Gastrocnemius medialis (tissue), 4 donors: Measurements from ENCODE around the gene SYT1. TPM values are rescaled to one million over a fixed set of nuclear protein-coding genes. Genes with fewer than 3 reads are reported as not detected.

Source experiments
- ATAC-seq, 2 donors: fragments of 150-250 bp; one replicate each; pipeline ENCODE4 v1.9.1; 2016
- DNase-seq, 2 donors: peaks; one replicate each; pipeline ENCODE4 v3.0.0-alpha.2; 2019
- H3K27ac ChIP-seq, 4 donors: fragments of 200-600 bp; sonication (generic); 1 replicate in 1 of 4; 2 replicates in 3 of 4; pipeline ENCODE4 v1.5.1; 2016 to 2018; ENCODE audit warnings: mild to moderate bottlenecking in 2 of 4, moderate library complexity in 1 of 4
- H3K27me3 ChIP-seq, 3 donors: fragments of 200-600 bp; sonication (generic) in 2 of 3; 1 replicate in 1 of 3; 2 replicates in 2 of 3; pipeline versions ENCODE4 v1.5.1 to v1.6.0; 2016 to 2019; ENCODE audit warnings: mild to moderate bottlenecking in 1 of 3, moderate library complexity in 1 of 3
- H3K36me3 ChIP-seq, 2 donors: fragments of 200-600 bp; sonication (generic) in 1 of 2; one replicate each; pipeline ENCODE4 v1.5.1; 2017 to 2018
- H3K4me1 ChIP-seq, 2 donors: fragments of 200-600 bp; sonication (generic) in 1 of 2; one replicate each; pipeline ENCODE4 v1.5.1; 2016 to 2017; ENCODE audit warnings: mild to moderate bottlenecking in 2 of 2
- H3K4me3 ChIP-seq, 4 donors: fragments of 200-600 bp; sonication (generic) in 3 of 4; 1 replicate in 1 of 4; 2 replicates in 3 of 4; pipeline ENCODE4 v1.5.1; 2016 to 2019; ENCODE audit warnings: mild to moderate bottlenecking in 2 of 4
- H3K9me3 ChIP-seq, 3 donors: fragments of 200-600 bp; sonication (generic) in 2 of 3; 1 replicate in 1 of 3; 2 replicates in 2 of 3; pipeline ENCODE4 v1.5.1; 2016 to 2019
- CTCF ChIP-seq, 5 experiments: fragments of 450-650 bp in 3 of 5; fragments of 200-600 bp in 2 of 5; sonication (generic) in 2 of 5; IDR thresholded peaks in 4 of 5; conservative IDR thresholded peaks in 1 of 5; 1 replicate in 4 of 5; 2 replicates in 1 of 5; pipeline ENCODE4 v1.5.1; 2016 to 2019; ENCODE audit warnings: antibody characterized with exemption in 5 of 5, mild to moderate bottlenecking in 3 of 5, moderate library complexity in 3 of 5
- POLR2A ChIP-seq, 2 donors: fragments of 450-650 bp; IDR thresholded peaks; one replicate each; pipeline ENCODE4 v1.6.1; 2017; ENCODE audit warnings: antibody characterized with exemption in 2 of 2, mild to moderate bottlenecking in 2 of 2, moderate library complexity in 2 of 2
- in situ Hi-C, 4 donors: fragments of 200-750 bp; cut with MboI; loops; one replicate each; pipeline versions ENCODE4 v1.15.0 to v1.8.0; 2017; ENCODE audit warnings: low sequenced_read_pairs in 4 of 4
- intact Hi-C: fragments of 100-400 bp; cut with DNase I; formaldehyde crosslinking; loops from one replicate; pipeline ENCODE4 v1.15.1; 2023; ENCODE audit warnings: low total_unique reads
- microRNA counts, 2 donors: library from miRNA; unstranded; fragments of <30 nt; microRNA quantifications; one replicate each; lab custom pipeline; 2016
- microRNA-seq, 2 donors: library from miRNA; unstranded; fragments of <30 nt; microRNA quantifications; one replicate each; pipeline ENCODE4, GENCODE V29; 2016; ENCODE audit warnings: borderline replicate concordance in 2 of 2
- total RNA-seq, 4 donors: library from RNA; depleted of rRNA; stranded (reverse); fragments of >200 nt; gene quantifications; one replicate each; pipeline versions ENCODE4 v1.1.0 to v1.2.3, GENCODE V29; 2016

SYT1 gene
- total RNA-seq, 4 donors from 2014 or later = 0.13 to 0.88 TPM; not detected in 2

DNA sequence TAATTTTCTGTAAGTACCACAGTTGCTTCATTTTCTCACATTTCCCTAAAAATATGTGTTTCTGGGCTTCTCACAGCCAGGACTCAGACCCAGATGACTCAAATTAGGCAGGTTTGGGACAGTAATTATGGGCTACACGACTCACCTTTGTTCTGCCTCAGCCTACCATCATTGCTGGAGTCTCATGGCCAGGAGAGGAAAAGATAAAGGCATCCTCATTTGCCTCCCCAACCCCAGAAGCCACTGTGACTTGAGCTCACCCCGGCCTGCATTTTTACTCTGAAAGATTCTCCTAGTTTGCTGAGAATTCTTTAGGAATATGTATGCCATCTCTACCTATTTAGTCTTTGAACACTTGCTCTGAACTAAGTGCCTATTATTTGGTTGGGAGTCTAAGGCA, 618.3 kb downstream of the SYT1 start:
- DNase-seq = no peak
- Histone ChIP-seq H3K4me3 (no peak overlapping the region), H3K36me3 (no peaks in the 10 kb centered on the region), H3K27ac (no peak overlapping the region), H3K27me3 (no peaks in the 10 kb centered on the region), H3K9me3 (no peaks in the 10 kb centered on the region), H3K4me1 (no peaks in the 10 kb centered on the region)
- ATAC-seq = no peak
- in situ Hi-C loops = no loop called here
- no peak for TF ChIP-seq CTCF (IDR thresholded peaks at IDR 0.05 in 4 of 5, conservative IDR thresholded peaks at IDR 0.05 in 1 of 5)
- no peak for TF ChIP-seq POLR2A (IDR thresholded peaks at IDR 0.05)
- intact Hi-C loops = no loop called here

GRCh38 chr12:79486154-79486553, 621.6 kb downstream of the SYT1 start:
- no peaks in the 10 kb centered on the region for H3K36me3 ChIP-seq
- H3K27ac ChIP-seq = no peak overlapping the region
- no peaks in the 10 kb centered on the region for H3K9me3 ChIP-seq
- no peaks in the 10 kb centered on the region for H3K4me1 ChIP-seq
- ATAC-seq (no peak), DNase-seq (no peak)
- H3K4me3 ChIP-seq = no peak overlapping the region
- H3K27me3 ChIP-seq = no peaks in the 10 kb centered on the region
- no peak for TF ChIP-seq CTCF (IDR thresholded peaks at IDR 0.05 in 4 of 5, conservative IDR thresholded peaks at IDR 0.05 in 1 of 5)
- TF ChIP-seq POLR2A (IDR thresholded peaks at IDR 0.05) = no peak
- intact Hi-C loops = no loop called here
- in situ Hi-C loops = no loop called here

GRCh38 chr12:79487386-79488110, 623.0 kb downstream of the SYT1 start:
- no peaks in the 10 kb centered on the region for H3K27me3 ChIP-seq
- intact Hi-C loops (no loop called here), in situ Hi-C loops (no loop called here)
- H3K36me3 ChIP-seq = no peaks in the 10 kb centered on the region
- no peak overlapping the region for H3K4me3 ChIP-seq
- no peaks in the 10 kb centered on the region for H3K9me3 ChIP-seq
- no peak for ATAC-seq
- TF ChIP-seq POLR2A (IDR thresholded peaks at IDR 0.05) (no peak), CTCF (IDR thresholded peaks at IDR 0.05 in 4 of 5, conservative IDR thresholded peaks at IDR 0.05 in 1 of 5) (no peak)
- H3K27ac ChIP-seq = no peak overlapping the region
- H3K4me1 ChIP-seq = no peaks in the 10 kb centered on the region
- no peak for DNase-seq

MicroRNAs encoded within 50 kb of the gene (microRNA counts, 767-probe panel; counts per million panel counts)
- 356 to 448 counts per million in 2 donors for microRNA hsa-miR-1252 (lab: Ali Mortazavi, UCI)

Small RNAs within 50 kb of the gene (microRNA-seq; reads per million reads assigned to microRNA genes)
- gene MIR1252 = 0 reads per million in 2 donors
